ENCODE data around the gene PIGU.
A peak's percentile ranks its signal among the peaks of the same experiment; 100 is the strongest.

- TF ChIP-seq JUN (IDR thresholded peaks at IDR 0.05; ENCODE audit: borderline replicate concordance, insufficient read depth, insufficient read length, low read depth) (peak; percentile 85), CTCF (IDR thresholded peaks at IDR 0.05; ENCODE audit: extremely low read depth in 1 of 2, insufficient read depth in 1 of 2, low read depth in 1 of 2, low read length in 2 of 2) (peak; percentile 74 to 77), POLR2AphosphoS5 (IDR thresholded peaks at IDR 0.05; ENCODE audit: insufficient read depth, low read depth, low read length) (no peak), GATA2 (IDR thresholded peaks at IDR 0.05; ENCODE audit: insufficient read depth, insufficient read length, low read depth, low read length) (no peak), EZH2 (IDR thresholded peaks at IDR 0.05; ENCODE audit: borderline replicate concordance, low read depth, low read length, severe bottlenecking) (no peak), POLR2A (IDR thresholded peaks at IDR 0.05; ENCODE audit: low read depth, low read length) (no peak), MAX (IDR thresholded peaks at IDR 0.05; ENCODE audit: insufficient read depth, insufficient read length) (no peak), MYC (IDR thresholded peaks at IDR 0.05; ENCODE audit: low read depth, low read length) (no peak)
Measured at GRCh38 chr20:34579191-34579978, 97.5 kb downstream of the PIGU start.

Measured in endothelial cell of umbilical vein (primary cell).